Keratinocyte (primary cell): ENCODE data around the gene SERPINI1. TPM values are rescaled to one million over a fixed set of nuclear protein-coding genes. Genes with fewer than 3 reads are reported as not detected.

Source experiments
- DNase-seq: peaks from one replicate; pipeline ENCODE4 v3.0.0-alpha.2; 2011; ENCODE audit warnings: low read depth, missing footprints, low spot score
- FAIRE-seq: peaks from 2 replicates; lab custom pipeline; 2011; peaks lifted over from hg19 to GRCh38; lab: Jason Lieb, UNC
- H2AFZ ChIP-seq: 2 replicates; pipeline ENCODE4 v1.6.0; 2012; ENCODE audit warnings: low read length, control low read depth, inconsistent platforms; ENCODE audit not compliant: control insufficient read depth
- H3K27ac ChIP-seq: 2 replicates; pipeline ENCODE4 v1.5.1; 2011; ENCODE audit warnings: low read length; ENCODE audit not compliant: control insufficient read depth, insufficient read depth
- H3K27me3 ChIP-seq: 3 replicates; pipeline ENCODE4 v1.6.0; 2011; ENCODE audit warnings: low read length; ENCODE audit not compliant: control insufficient read depth, insufficient read depth; ENCODE audit errors: extremely low read depth
- H3K36me3 ChIP-seq, 2 experiments: 2 replicates in 1 of 2; 3 replicates in 1 of 2; pipeline ENCODE4 v1.5.1; 2011; ENCODE audit warnings: low read length in 2 of 2, mild to moderate bottlenecking in 1 of 2; ENCODE audit not compliant: control insufficient read depth in 2 of 2, insufficient read depth in 2 of 2; ENCODE audit errors: extremely low read depth in 1 of 2
- H3K4me1 ChIP-seq: 3 replicates; pipeline ENCODE4 v1.5.1; 2011; ENCODE audit warnings: low read length; ENCODE audit not compliant: control insufficient read depth, insufficient read depth; ENCODE audit errors: extremely low read depth
- H3K4me2 ChIP-seq: 3 replicates; pipeline ENCODE4 v1.6.0; 2011; ENCODE audit warnings: low read depth, low read length; ENCODE audit not compliant: control insufficient read depth, insufficient read depth; ENCODE audit errors: extremely low read depth
- H3K4me3 ChIP-seq, 3 experiments: fragments of 200-600 bp in 1 of 3; sonication (generic) in 1 of 3; 2 replicates in 2 of 3; 3 replicates in 1 of 3; pipeline ENCODE4 v1.5.1; 2011 to 2016; ENCODE audit warnings: low read length in 3 of 3, mild to moderate bottlenecking in 3 of 3, control low read depth in 2 of 3, inconsistent platforms in 1 of 3, low read depth in 1 of 3, mixed read lengths in 1 of 3, mixed run types in 1 of 3, moderate library complexity in 1 of 3; ENCODE audit not compliant: control insufficient read depth in 2 of 3, insufficient read depth in 2 of 3; ENCODE audit errors: extremely low read depth in 1 of 3
- H3K79me2 ChIP-seq: 2 replicates; pipeline ENCODE4 v1.6.0; 2012; ENCODE audit warnings: low read length; ENCODE audit not compliant: control insufficient read depth, insufficient read depth
- H3K9ac ChIP-seq: 3 replicates; pipeline ENCODE4 v1.6.0; 2011; ENCODE audit warnings: low read length; ENCODE audit not compliant: control insufficient read depth, insufficient read depth; ENCODE audit errors: extremely low read depth
- H3K9me1 ChIP-seq: 3 replicates; pipeline ENCODE4 v1.6.0; 2011; ENCODE audit warnings: low read length; ENCODE audit not compliant: control insufficient read depth, insufficient read depth; ENCODE audit errors: extremely low read depth
- H3K9me3 ChIP-seq: 2 replicates; pipeline ENCODE4 v1.5.1; 2012; ENCODE audit warnings: low read depth, low read length; ENCODE audit not compliant: control insufficient read depth
- H4K20me1 ChIP-seq: 3 replicates; pipeline ENCODE4 v1.6.0; 2011; ENCODE audit warnings: low read length; ENCODE audit not compliant: control insufficient read depth, insufficient read depth; ENCODE audit errors: extremely low read depth
- EZH2 ChIP-seq: IDR thresholded peaks from one replicate; pipeline ENCODE4 v1.6.1; 2012; ENCODE audit warnings: inconsistent platforms, mild to moderate bottlenecking, low read length, moderate library complexity
- dilution Hi-C: fragments of 300-500 bp; cut with MboI; formaldehyde crosslinking; loops from one replicate; pipeline ENCODE4 v1.7.0; 2020; ENCODE audit warnings: low sequenced_read_pairs; ENCODE audit not compliant: extremely low pct_ligation_motif_present
- polyA plus RNA-seq, 5 experiments: library from polyadenylated mRNA; depleted of rRNA in 3 of 5; stranded (reverse) in 3 of 5; stranded (forward) in 1 of 5; unstranded in 1 of 5; fragments of >200 nt; gene quantifications; 1 replicate in 1 of 5; 2 replicates in 3 of 5; 3 replicates in 1 of 5; pipeline versions ENCODE4 v1.2.1 to v1.2.3, GENCODE V29; 2011 to 2012; ENCODE audit warnings: missing spikeins in 2 of 5, low read depth in 1 of 5, low replicate concordance in 1 of 5
- TF ChIP-seq, protein P1 (sequence below), 3 experiments: IDR thresholded peaks in 1 of 3; conservative IDR thresholded peaks in 1 of 3; optimal IDR thresholded peaks in 1 of 3; 2 replicates in 2 of 3; 3 replicates in 1 of 3; pipeline versions ENCODE3 to v1.5.1; 2011; ENCODE audit warnings: low read length in 3 of 3, mild to moderate bottlenecking in 3 of 3, moderate library complexity in 2 of 3, control low read depth in 1 of 3, inconsistent platforms in 1 of 3; ENCODE audit not compliant: insufficient read depth in 2 of 3; ENCODE audit errors: extremely low read depth in 1 of 3

The SERPINI1 gene
- polyA plus RNA-seq, 1 donor (not counting 4 experiments of a cell fraction or from before 2014, with no cell fraction given) = 5.5 TPM

DNA sequence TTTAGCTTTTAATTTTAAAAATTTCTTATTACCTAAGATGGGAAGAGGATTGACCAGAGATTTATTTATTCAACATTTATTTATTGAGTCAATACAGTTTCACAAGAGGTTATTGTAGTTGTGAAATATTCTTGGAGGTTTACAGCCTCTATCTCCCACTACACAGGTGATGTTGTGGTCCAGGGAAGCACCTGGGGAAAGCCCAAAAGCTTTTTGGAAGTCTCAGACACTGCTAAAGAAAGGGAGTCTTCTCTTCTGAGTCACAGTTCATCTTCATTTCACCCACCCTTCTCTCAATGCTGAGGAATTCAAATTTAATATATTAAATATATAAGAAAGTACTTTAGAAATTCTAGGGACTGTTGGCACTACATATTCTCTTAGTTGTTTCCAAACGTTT lies 41.8 kb downstream of the SERPINI1 start:
- Histone ChIP-seq H2AFZ (no peak overlapping the region), H3K9me1 (no peaks in the 10 kb centered on the region), H3K4me2 (no peak overlapping the region), H3K4me1 (no peaks in the 10 kb centered on the region), H3K27me3 (no peaks in the 10 kb centered on the region), H4K20me1 (no peaks in the 10 kb centered on the region), H3K4me3 (no peak overlapping the region), H3K36me3 (no peaks in the 10 kb centered on the region), H3K9me3 (no peaks in the 10 kb centered on the region), H3K79me2 (no peaks in the 10 kb centered on the region), H3K9ac (no peak overlapping the region), H3K27ac (no peak overlapping the region)
- dilution Hi-C loops = no loop called here
- FAIRE-seq (no peak), DNase-seq (no peak)
- TF ChIP-seq EZH2 = no peak
- TF ChIP-seq, protein P1, sequence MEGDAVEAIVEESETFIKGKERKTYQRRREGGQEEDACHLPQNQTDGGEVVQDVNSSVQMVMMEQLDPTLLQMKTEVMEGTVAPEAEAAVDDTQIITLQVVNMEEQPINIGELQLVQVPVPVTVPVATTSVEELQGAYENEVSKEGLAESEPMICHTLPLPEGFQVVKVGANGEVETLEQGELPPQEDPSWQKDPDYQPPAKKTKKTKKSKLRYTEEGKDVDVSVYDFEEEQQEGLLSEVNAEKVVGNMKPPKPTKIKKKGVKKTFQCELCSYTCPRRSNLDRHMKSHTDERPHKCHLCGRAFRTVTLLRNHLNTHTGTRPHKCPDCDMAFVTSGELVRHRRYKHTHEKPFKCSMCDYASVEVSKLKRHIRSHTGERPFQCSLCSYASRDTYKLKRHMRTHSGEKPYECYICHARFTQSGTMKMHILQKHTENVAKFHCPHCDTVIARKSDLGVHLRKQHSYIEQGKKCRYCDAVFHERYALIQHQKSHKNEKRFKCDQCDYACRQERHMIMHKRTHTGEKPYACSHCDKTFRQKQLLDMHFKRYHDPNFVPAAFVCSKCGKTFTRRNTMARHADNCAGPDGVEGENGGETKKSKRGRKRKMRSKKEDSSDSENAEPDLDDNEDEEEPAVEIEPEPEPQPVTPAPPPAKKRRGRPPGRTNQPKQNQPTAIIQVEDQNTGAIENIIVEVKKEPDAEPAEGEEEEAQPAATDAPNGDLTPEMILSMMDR (optimal IDR thresholded peaks at IDR 0.05 in 1 of 3, IDR thresholded peaks at IDR 0.05 in 1 of 3, conservative IDR thresholded peaks at IDR 0.05 in 1 of 3; ENCODE audit: extremely low read depth in 1 of 3, insufficient read depth in 2 of 3, low read length in 3 of 3) = no peak

GRCh38 chr3:167780214-167780883 lies 44.8 kb downstream of the SERPINI1 start:
- dilution Hi-C loops = no loop called here

More at GRCh38 chr3:167780214-167780883, 44.8 kb downstream of the SERPINI1 start:
- FAIRE-seq = no peak
- Histone ChIP-seq H3K27ac (no peak overlapping the region), H2AFZ (no peak overlapping the region), H3K79me2 (no peaks in the 10 kb centered on the region), H3K9me3 (no peaks in the 10 kb centered on the region), H3K4me3 (no peak overlapping the region), H3K4me2 (no peak overlapping the region), H3K27me3 (no peaks in the 10 kb centered on the region), H4K20me1 (no peaks in the 10 kb centered on the region), H3K9me1 (no peaks in the 10 kb centered on the region), H3K9ac (no peak overlapping the region), H3K36me3 (no peaks in the 10 kb centered on the region), H3K4me1 (no peaks in the 10 kb centered on the region)
- TF ChIP-seq, protein P1 (optimal IDR thresholded peaks at IDR 0.05 in 1 of 3, IDR thresholded peaks at IDR 0.05 in 1 of 3, conservative IDR thresholded peaks at IDR 0.05 in 1 of 3; ENCODE audit: extremely low read depth in 1 of 3, insufficient read depth in 2 of 3, low read length in 3 of 3) = no peak
- TF ChIP-seq EZH2 = no peak
- DNase-seq = no peak
